GM18502 (cell line): Measurements from ENCODE around the gene PLPP1.
"Not testable (repeated sequence)": the region's sequence is repeated elsewhere in the genome, so short reads cannot be mapped to it uniquely, and the experiment has no call there.

ENCODE experiments used
- ATAC-seq: cut with Tn5 transposase; IDR thresholded peaks from one replicate; pipeline ENCODE4 v1.9.1; 2021; ENCODE audit warnings: mild to moderate bottlenecking; ENCODE audit not compliant: unreplicated experiment, poor library complexity

PLPP1 gene

DNA sequence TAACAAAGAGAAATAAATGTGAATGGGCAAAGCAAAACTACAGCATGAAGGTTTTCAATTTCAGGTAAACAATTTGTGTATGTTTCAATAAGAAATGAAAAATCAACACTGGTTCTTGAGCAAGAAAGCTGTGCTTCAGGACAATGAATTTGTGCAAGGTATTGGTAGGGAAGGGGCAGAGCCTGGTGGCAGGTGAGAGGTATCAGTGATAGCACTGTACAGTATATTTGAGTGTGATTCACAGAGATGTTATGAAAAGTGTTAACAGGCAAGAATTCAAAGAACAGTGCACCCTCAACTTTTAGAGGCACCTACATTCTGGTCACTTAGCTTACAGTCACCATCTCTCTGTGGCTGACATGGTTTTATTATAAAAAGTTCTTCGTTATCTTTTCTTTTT is 25.7 kb downstream of the PLPP1 start:
- no peak for ATAC-seq

DNA sequence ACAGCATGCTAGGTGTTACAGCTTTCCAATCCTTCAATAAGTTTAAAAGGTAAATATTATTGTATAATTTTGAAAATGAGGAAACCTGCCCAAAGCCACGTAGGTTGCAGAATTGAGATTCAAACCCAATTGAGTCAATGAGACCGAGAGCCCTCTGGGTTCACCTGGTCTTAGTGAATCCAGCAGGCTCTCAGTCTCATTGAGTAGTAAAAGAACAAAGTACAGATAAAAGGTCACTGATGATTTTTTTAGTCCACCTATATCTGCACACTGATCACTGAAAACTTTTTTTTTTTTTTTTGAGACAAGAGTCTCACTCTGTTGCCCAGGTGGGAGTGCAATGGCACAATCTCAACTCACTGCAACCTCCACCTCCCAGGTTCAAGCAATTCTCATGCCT is 27.2 kb downstream of the PLPP1 start:
- ATAC-seq, result no peak

DNA sequence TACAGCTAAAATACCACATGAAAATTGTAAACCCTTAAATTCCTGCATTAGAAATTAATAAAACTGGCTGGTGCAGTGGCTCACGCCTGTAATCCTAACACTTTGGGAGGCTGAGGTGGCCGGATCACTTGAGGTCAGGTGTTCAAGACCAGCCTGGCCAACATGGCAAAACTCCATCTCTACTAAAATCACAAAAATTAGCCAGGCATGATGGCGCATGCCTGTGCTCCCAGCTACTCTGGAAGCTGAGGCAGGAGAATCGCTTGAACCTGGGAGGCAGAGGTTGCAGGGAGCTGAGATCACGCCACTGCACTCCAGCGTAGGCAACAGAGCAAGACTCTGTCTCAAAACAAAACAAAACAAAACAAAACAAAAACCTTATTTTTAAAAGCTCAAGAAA is 29.1 kb downstream of the PLPP1 start:
- ATAC-seq, result not testable (repeated sequence)

DNA sequence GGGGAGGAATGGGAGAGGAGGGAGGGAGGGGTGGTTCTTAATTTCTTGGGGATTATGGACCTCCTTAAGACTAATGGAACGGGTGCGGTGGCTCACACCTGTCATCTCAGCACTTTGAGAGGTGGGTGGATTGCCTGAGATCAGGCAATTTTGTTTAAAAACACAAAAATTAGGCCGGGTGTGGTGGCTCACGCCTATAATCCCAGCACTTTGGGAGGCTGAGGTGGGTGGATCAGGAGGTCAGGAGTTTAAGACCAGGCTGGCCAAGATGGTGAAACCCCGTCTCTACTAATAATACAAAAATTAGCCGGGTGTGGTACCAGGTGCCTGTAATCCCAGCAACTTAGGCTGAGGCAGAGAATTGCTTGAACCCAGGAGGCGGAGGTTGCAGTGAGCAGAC is 30.8 kb downstream of the PLPP1 start:
- ATAC-seq, result not testable (repeated sequence)

DNA sequence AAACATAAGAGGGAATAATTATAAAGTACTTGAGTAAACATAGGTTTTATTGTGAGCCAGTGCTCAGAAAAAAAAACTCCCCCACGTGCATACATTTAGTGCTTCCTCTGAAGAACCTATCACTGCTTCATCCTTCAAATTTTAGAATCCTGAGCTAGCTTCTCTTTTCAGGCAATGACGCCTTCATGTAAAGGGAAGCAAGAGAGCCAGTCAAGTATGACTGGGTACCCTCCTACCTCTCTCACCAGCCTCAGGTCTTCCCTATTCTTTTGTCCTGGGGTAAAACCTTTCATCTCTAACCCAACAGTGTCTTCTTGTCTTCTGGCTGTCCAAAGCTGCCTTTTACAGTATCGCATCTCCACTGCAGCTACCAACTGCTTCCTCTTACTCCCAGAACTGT is 32.0 kb downstream of the PLPP1 start:
- no peak for ATAC-seq

DNA sequence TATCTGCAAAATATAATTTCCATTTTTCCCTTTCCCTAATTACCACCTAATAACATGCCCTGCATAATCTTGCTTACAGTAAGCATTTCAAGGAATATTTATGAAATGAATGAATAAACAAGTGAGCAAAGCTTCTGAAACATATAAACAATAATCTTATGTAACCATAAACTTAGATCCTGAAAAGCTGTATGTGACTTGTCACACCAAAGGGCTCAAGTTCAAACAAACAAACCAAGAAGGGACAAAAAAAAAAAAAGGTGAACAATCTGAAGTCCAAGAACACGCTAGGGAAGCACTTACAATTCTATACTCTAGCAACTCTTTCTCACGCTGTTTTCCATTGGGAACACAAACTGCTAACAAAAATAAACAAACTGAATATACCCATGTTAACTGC is 36.3 kb downstream of the PLPP1 start:
- no peak for ATAC-seq

DNA sequence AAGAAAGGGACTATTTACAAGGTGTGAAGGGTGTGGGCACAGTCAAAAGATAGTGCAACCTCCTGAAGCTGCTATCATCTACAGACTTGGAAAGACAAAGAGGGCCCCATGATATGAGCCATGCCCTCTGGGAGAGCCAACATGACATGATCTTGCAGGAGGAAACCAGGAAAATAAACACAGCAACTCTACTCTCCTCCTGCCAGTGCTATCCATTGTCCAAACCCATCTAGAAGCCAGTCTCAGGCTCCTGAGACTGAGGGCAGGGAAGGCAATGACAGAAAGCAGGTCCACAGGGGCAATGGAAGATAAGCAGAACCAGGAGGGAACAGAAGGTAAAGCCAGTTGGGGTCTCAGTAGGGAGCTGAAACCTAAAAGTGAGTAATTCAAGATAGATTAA is 37.1 kb downstream of the PLPP1 start:
- no peak for ATAC-seq

DNA sequence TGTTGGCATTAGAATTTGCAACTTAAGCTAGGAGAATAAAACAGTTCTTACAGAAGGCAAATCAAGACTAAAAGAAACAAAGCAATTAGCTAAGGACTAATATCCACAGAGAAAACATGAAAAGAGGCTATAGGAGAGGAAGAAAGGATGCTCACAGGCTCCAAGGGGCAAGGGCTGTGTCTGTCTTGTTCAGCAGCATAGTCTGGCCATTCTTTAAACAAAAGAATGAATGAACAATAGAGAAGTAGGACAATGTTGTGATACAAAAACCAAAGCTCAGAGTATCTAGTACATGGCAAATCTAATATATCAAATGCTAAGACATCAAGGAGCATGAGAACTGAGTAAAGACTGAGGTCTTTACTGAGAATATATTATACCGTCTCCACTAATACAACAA is 39.5 kb downstream of the PLPP1 start:
- no peak for ATAC-seq

DNA sequence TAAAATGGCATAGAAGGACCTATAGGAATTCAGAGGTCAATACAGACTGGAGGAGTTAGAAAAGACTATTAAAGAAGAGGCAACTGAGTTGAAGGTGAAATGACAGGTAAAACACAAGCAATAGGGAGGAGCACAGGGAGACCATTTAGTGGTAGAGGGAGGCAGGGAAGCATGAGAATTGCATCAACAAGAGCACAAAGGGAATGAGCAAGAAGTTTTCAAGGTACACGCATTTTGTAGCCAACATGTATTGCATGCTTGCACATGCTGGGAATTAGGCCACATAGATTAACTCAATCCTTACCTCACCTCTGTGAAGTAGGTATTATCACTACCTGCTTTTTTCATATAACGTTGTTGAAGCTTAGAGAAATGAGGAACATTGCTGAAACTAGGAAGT is 42.3 kb downstream of the PLPP1 start:
- ATAC-seq, result no peak

DNA sequence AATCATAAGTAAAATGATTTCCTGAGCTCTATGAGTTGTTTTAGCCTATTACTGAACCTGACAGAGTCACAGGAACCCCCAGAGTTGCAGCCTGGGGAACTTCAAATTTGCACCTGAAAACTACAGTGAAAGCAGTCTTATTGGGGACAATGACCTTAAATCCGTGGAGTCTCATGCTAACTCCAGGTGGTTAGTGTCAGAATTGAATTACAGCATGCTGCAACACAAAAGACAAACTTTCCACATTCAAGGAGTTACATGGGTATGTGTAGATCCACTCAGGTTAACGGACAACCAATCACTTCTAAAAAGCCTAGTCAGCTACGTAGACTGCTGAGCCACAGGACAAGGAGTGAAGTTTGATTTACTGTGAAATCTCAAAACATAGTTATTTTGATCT is 49.7 kb downstream of the PLPP1 start:
- ATAC-seq, result no peak

DNA sequence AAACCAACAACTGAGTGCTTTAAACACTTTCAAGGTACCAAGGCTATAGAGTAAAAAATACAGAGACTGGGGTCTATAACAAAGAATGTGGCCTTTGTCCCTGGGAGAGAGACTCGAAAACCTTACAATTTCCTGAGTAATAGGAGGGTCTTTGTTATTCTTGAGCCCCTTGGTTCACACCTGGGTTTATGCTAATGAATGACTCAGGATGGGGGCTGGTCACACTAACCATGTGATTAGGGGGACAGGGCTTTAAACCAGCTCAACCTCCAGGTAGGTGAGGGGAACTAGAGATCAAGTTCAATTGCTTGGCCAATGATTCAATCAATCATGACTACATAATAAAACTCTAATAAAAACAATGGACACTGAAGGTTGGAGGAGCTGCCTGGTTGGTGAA is 50.2 kb downstream of the PLPP1 start:
- no peak for ATAC-seq

DNA sequence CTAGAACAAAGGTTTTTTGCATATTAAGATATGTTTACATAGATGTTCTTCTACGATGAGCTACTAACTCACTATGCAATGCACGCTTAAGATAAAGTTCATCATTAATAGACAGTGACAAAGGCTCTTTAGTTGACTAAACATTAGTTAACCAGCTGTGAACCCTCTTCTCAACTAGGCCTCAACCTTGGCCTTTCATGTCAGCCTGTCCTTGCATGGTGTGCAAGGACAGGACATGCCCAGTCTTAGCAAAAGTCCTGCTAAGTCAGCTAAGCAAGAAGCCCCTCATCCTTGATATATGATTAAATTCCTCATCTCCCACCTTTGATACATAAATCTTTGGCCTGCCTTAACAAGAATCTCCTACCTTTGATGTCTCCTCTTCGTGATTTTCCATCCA is 50.9 kb downstream of the PLPP1 start:
- no peak for ATAC-seq

DNA sequence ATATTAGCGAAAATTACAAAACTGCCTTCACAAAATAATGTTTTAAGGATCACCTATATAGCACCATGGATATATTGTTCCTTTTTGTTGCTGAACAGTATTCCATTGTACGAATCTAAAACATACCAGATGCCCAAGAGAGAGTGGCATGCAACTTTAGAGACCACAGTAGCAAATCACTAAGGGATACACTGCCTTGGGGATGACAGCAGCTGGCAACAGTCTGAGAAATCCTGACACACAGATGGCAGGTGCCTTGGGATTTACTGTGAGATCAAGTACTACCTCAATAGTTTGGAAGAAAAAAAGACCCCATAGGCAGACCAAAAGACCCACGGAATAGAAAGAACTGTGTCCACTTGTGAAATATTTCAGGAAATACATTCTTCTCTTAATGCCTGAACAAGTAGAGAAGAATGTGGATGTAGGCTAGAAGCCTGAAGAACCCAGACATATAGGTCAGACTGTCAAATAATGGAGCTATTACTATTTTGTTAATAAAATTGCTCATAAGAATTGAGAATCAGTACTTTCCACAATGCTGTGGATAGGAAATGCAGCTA is 53.4 kb downstream of the PLPP1 start:
- no peak for ATAC-seq

DNA sequence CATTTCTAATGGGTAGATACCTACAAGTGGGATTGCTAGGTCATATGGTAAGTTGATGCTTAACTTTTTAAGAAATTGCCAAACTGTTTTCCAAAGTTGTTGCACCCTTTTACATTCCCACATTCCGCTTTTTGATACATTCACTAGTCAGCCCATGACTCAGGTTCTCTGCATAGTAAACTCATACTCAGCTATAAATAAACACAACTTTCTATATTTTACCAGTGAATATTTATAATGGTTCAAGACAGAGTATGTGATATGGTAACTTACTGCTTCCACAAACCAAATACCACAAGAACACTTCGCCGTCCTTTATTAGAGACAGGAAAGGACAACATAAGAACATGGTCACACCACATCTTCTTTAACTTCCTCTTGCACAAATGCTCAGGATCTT is 54.0 kb downstream of the PLPP1 start:
- ATAC-seq, result no peak

DNA sequence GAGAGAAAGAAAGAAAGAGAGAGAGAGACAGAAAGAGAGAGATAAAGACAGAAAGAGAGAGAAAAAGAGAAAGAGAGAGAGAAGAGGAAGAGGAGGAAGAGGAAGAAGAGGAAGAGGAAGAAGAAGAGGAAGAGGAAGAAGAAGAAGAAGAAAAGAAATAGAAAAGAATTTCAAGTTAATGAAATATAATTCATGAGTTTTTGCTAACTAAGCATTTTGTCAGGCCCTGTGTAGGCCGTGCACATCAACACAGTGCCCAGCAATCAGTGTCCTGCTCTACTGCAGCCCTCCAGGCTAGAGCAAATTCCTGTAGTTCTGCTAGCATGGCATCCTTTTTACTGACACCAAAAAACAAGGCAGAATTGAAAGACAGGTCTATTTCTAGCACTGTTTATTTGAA is 62.1 kb downstream of the PLPP1 start:
- ATAC-seq, result no peak

DNA sequence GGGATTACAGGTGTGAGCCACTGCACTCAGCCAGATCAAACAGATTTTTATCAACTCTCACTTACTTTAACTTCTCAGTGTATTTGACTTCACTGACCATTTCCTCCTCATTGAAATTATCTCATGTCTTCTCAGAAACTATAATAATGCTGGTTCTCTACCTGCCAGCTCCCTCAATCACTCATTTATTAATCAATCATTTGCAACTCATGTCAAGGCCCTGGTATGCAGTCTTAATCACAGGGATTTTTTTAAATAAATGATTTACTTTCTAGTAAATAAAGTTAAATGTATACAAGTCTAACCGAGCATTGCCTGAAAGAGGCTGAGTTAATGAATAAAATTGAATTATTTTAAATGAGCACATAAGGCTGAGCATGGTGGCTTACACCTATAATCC is 63.3 kb downstream of the PLPP1 start:
- ATAC-seq, result no peak

DNA sequence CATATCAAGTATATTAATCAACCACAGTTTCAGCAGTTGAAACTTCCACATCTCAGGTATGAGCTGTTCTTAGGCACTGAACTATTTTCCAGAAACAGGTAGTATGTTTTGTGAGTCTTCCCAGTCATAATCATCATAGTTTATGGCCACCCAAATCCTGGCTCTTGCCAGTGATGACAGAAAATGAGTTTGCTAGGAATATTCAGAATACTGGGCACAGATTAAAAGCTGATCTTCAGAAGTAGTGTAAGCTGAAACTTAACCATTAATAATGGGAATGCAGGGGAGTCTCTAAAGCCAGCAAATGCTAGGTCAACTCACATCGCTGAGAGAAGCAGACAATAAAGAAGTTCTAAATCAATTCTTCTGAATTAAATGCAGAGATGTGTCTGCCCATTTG is 64.5 kb downstream of the PLPP1 start:
- no peak for ATAC-seq

DNA sequence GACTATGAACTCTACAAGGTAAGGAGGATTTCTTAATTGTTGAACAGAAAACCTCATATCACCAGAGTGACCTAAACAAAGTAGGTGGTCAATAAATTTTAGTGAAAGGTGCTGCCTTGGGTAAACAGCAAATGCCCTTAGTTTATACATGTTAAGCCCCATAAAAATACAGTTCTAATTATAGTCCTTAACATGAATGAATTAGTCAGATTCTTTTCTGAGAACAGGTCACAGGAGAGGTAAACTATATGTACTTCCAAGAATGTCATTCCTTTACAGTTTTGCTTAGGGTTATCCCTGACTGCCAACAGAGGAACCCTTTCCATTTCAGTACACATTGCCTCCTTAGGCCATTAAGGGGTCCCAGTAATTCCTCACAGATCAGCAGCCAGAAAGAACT is 64.9 kb downstream of the PLPP1 start:
- no peak for ATAC-seq

DNA sequence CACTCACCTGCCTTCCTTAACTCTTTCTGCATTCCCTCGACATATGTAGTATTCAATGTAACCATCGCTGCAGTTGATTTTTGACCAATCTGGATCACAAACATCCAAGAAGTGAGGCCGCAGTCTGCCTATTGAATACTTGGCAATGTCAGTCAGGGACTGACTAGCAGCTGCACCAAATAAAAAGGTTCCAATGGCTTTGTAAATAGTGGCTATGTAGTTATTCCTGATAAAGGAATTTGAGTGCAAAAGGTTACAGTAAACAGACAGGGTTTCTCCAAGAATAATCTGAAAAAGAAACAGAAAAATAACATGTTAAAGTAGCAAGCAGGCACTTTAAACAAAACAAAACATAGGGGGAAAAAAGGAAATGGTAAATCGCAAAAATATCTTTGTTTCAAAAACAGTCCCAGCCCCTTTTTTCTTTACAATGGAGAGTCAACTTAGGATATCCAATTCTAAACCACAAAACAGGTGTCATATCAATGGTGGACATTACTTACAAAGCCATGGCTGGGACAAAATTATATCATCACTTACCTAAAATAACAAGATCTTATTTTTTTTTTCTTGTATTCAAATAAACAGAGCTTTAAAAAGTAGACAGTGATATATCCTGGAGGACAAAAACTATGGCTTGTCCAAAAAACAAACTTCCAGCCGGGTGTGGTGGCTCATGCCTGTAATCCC is 66.8 kb downstream of the PLPP1 start:
- ATAC-seq, result no peak

DNA sequence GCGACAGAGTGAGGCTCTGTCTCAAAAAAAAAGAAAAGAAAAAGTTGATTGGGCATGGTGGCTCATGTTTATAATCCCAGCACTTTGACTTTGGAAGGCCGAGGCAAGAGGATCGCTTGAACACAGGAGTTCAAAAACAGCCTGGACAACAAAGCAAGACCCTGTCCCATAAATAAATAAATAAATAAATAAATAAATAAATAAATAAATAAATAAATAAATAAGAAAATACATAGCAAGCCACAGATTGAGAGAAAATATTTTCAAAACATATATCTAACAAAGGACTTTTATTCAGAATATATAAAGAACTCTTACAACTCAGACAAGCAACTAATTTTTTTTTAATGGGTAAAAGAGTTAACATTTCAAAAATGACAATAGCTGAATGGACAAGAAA is 71.2 kb downstream of the PLPP1 start:
- no peak for ATAC-seq

DNA sequence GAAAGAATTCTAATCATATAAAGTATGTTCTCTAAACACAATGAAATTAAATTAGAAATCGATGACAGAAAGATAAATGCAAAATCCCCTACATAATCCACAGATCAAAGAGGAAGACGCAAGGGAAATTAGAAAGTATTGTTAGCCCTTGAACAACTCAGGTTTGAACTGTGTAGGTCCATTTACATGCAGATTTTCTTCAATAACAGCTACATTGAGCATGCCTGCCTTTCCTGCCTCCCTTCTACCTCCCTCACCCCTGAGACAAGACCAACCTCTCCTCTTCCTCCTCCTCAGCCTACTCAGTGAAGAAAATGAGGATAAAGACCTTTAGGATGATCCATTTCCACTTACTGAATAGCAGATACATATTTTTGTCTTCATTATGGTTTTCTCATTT is 75.2 kb downstream of the PLPP1 start:
- no peak for ATAC-seq

DNA sequence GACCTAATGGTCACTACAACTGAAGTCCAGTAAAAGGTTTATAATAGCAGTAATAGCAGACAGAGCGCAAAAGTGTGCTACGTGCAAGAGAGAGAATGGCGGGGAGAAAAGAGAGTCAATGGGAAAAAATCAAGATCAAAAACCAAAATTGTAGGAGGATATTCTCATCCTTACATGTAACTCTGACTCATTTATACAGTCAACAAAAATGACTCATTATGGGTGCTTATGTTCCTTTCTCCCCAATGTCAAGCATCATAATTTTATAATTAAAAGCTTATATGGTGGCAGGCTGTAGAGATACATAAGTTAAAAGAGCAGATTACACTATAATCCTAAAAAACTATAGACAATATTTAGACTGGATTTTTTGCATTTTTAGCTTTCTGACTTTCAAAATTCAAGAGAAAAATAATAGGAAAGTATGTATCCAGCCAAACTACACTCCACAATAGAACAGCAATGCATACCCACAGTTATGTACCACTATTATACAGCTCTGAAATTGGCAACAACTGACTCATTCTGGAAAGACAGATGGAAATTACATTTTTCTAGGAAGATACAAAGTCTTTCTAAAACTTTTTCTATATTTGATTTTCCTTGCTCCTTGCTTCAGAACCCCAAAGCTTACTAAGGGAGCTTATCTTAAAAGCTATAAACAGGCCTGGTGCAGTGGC is 78.4 kb downstream of the PLPP1 start:
- no peak for ATAC-seq
